Breast epithelium (tissue), 3 donors: Measurements from ENCODE around the gene ANKRD31.

ENCODE experiments used
- POLR2A ChIP-seq: fragments of 450-650 bp; IDR thresholded peaks from one replicate; pipeline ENCODE4 v1.6.1; 2016; ENCODE audit warnings: antibody characterized with exemption, mild to moderate bottlenecking, moderate library complexity
- POLR2AphosphoS5 ChIP-seq, 3 donors: sonication (generic); formaldehyde crosslinking; IDR thresholded peaks; one replicate each; pipeline ENCODE4 v1.6.1; 2017; ENCODE audit warnings: antibody characterized with exemption in 3 of 3
- TF ChIP-seq, protein P1 (sequence below), 3 donors: fragments of 450-650 bp; IDR thresholded peaks; one replicate each; pipeline ENCODE4 v1.5.1; 2016 to 2017; ENCODE audit warnings: antibody characterized with exemption in 3 of 3, mild to moderate bottlenecking in 3 of 3, moderate library complexity in 3 of 3

DNA sequence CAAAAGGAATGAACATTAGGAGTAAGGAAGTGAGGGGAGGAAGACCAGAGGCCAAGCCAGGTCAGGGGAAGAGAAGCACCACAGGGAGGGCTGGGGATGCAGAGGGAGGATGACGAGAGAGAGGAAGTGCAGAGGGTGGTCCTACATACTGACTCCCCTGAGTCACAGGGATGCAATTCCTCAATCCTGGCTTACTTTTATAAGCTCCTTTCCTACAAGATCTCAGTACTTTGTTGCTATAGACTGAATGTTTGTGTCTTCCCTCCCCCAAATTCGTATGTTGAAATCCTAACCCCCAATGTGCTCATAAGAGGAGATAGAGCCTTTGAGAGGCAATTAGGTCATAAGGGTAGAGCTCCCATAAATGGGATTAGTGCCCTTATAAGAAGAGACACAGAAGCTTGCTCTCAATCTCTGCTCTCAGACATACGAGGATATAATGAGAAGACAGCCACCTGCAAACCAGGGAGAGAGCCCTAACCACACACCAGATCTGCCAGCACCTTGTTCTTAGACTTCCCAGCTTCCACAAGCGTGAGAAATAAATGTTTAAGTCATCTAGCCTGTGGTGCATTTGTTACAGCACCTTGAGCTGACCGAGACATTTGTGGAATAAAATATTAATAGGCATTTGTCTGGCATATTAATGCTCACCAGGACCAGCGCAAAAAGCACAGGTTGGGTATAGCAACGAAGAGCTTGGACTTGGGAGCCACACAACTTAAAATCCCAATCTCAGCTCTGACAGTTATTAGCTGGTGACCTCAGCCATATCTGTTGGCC lies 217.7 kb downstream of the ANKRD31 start:
- TF ChIP-seq, protein P1, sequence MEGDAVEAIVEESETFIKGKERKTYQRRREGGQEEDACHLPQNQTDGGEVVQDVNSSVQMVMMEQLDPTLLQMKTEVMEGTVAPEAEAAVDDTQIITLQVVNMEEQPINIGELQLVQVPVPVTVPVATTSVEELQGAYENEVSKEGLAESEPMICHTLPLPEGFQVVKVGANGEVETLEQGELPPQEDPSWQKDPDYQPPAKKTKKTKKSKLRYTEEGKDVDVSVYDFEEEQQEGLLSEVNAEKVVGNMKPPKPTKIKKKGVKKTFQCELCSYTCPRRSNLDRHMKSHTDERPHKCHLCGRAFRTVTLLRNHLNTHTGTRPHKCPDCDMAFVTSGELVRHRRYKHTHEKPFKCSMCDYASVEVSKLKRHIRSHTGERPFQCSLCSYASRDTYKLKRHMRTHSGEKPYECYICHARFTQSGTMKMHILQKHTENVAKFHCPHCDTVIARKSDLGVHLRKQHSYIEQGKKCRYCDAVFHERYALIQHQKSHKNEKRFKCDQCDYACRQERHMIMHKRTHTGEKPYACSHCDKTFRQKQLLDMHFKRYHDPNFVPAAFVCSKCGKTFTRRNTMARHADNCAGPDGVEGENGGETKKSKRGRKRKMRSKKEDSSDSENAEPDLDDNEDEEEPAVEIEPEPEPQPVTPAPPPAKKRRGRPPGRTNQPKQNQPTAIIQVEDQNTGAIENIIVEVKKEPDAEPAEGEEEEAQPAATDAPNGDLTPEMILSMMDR (IDR thresholded peaks at IDR 0.05) = no peak
- TF ChIP-seq POLR2A = no peak
- TF ChIP-seq POLR2AphosphoS5 (IDR thresholded peaks at IDR 0.05) = no peak
